HL-60/S4 (cell line): ENCODE results near the gene PTPRN2.

Source experiments
- in situ Hi-C: fragments of 300-500 bp; cut with MboI; formaldehyde crosslinking; loops from 2 replicates; pipeline ENCODE4 v1.14.3; 2022; ENCODE audit warnings: low sequenced_read_pairs

The PTPRN2 gene

DNA sequence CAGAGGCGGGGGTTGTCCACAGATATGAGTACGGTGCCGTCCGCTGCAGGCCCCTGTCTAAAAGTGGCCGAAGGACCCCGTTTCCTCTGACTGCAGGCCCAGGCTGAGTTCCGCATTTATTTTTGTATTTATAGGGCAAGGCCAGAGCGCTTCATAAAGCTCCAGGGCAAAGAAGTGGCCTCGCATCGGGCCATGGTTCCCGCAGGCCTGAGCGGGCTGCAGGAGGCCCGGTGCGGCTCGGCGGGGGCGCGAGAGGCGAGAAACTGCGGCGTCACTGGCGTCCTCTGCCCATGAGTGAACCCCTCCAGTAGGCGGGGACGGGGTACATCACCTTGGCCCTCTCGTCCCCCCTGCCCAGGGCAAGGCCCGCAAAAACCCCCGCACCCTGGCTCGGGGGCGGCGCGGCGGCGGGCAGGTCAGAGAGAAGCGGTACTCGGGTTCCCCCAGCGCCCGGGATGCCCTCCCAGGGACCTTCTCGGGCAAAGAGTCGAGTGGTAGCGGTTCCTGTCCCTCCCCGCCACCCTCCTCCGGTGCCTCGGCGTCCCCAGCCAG lies 895.1 kb downstream of the PTPRN2 start:
- in situ Hi-C loops: no loop called here

DNA sequence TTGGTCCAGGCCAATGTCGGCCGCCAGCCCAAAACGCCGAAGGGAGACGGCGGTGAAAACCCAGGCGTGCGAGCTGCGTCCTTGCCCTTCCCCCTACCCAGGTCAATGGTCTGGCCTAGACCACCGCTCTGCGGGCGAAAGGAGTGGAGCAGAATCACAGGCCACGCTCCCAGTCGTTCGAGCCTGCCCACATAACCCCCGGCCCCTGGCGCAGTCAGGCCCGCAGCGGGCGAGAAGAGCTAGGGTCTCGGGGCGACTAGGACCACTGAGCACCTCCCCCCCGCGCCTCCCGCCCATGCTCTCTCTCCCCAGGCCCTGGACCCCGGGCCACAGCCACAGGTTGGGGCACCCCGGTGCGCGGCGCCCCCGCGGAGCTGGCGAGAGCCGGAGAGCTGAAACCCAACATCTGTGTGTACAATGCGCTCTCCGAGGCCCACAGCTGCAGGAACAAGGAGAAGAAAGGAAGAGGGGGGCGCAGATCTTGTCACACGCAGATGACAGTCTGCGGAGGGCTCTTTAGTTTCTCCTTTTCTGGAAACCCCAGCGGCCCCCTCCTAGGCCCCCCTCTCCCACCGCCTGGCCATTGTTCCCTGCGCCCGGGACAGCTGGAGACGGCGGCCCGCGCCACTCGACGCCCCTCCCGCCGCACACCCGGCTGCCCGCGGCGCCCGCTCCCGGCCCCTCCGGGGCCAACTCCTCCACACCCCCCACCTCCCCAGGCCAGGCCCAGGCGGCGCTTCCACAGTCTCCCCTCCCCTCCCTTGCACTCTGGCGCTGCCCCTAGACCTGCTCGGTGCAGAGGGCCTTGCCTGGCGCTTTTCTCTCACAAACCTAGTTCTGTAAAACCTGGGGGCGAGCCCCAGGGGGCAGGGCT lies 895.8 kb downstream of the PTPRN2 start:
- in situ Hi-C loops: no loop called here

DNA sequence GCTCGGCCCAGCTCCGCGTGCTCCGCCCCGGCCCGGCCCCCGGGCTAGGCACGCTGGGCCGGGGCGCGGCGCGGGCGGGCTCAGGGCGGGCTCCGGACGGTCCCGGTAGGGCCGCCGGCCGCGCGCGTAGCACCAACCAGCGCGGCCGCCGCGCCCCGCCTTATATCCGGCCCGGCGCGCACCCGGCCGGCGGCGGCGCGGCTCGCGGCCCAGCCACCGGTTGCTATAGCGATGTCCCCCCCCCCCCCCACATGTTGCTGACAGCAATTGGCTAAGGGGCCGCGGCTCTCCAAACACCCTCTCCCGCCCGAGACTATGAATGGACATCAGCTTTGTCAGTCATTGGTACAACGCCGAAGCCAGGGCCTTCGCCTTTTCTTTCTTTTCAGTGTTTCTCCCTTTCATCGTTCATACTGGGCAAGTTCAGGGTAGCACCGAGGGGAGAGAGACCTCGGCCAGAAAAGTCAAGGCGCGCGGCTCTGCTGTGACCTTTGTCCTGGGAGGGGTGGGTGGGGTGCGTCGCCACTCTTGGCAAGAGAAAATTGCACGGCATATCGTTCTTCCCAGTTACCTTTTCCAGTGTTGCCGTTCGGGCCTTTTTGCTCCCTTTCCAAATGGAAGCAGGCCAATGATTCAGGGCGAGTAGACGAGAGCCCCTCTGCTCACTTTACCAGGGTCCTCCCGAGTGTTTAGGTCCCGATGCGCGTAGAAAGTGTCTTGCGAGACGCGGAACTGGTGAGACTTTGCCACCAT lies 896.6 kb downstream of the PTPRN2 start:
- in situ Hi-C loops: no loop called here

DNA sequence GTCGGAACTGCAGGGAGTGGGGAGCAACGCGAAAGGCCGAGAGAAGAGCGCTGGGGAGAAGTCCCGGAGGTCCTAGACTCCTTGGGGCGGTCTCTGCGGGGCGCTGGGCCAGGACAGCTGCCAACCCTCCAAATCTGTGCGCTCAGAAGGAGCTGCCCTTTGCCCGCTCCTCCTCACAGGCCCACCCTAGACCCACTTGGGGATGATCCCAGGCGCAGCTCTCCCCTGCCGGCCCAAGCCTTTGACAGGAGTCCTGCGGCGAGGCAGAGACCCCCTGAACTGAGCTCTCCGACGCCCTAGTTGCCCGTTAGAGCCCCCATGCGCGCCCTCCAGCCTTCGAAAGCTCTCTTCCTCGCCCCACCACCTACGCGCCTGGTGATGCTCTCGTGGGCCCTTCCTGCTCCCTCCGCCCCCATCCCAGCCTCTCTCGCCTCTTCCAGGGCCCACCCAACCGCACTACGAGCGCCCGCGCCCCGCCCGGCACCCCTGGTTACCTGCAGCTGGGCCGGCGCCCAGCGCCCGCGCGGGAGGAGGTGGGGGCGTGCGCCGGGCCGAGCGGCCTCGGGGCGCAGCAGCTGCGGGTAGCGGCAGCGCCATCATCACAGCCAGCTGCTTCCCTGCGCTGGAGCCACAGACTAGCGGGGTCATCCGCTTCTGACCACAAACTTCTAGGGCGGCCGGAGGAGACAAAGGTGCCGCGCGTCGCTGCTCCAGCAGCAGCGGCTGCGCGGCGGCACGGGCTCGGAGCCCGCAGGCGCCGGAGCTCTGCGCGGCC lies 897.4 kb downstream of the PTPRN2 start:
- in situ Hi-C loops: no loop called here

DNA sequence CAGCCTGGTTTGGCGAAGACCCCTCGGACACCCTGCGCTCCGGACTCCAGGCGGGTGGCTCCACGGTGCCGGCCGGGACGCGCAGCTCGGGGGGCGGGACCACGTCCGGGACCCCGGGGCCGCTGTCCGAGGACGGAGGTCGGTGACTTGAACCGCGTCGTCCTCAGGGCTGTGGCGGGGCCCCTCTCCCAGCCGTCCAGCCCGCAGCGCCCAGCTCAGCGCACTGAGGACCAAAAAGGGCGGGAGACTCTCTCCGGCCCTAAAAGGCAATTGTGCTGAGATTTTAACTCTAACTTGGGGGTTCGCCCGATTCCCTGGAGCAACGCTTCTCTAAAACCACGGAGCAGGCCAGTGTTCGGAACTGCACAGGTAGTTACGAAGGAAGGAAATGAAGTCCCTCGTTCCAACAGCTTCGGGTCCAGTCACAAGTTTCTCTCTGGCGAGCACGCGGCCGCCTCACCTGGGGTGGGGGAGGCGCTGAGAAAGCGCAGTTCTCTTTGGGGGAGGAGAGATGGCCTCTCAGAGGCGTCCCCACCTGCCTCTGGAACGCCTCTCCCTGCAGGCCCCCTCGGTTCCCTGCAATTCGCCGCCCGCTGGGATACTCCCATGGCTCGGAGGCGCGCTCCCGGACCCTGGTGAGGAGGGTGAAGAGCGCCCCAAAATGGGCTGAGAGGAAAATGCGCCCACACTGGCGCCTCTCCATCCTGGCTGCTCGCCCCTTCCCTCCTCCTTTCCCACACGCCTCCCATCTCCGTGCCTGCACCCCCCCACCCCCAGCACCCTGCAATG lies 898.2 kb downstream of the PTPRN2 start:
- in situ Hi-C loops: no loop called here

DNA sequence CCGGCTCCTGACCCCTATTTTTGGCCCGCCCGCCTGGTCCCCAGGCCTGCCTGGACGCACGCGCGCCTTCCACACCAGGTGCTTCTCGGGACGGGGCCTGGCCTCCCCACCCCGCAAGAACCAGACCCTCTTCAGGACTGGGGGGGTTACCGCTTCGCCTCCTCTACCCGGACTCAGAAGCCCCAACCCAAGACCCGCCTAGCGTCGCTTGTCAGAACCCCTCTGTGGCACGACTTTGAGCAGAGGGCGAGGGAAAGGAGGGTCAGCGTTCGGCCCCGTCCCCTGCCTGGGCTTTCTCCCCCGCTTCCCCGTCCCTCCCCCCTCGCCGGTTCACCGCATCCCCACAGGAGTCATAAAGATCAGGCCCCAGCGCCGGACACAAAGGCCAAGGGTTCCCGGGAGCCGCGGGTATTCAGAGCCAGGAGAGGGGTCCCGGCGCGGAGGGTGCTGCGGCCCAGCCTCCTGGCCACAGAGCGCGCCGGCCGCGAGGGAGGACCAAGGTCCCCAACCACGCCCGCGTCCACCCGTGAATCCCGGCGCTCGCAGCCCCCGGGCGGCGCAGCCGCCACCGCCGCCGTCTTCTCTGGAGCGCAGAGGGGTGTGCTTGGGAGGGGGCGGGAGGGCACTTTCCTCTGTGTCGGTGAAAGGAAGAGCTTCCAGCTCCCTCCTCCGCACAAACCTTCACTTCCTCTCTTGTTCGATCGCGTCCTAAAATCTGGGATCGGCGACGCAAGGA lies 898.9 kb downstream of the PTPRN2 start:
- in situ Hi-C loops: no loop called here

DNA sequence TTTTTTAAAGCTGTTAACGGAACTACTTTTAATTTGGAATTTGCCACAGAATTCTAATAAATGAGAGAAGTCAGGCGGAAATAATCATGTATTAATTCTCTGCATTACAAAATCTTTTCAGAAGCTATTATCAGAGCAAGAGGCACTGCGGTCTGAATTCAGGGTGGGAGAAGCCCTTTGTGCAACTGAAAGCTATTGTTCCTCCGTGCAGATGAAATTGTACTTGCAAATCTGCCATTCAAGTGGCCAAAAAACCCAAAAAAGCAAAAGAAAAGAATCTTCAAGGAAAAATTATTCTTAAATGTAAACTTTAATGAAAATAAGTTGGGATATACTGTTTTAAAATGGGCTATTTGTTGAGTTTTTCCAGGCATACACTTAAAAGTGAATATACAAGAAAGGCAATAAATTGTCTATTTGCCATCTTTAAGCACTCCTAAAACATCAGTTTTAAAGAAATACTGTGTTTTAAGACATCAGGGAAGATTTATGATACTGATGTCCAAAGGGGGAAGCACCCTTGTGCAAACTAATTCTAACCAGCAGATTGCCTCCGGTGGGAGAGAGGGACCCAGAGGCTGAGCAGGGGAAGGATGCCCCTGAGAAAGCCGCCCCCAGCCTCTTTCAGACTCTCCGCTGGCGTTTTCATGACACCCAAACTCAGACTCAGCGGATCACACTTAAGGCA lies 899.6 kb downstream of the PTPRN2 start:
- in situ Hi-C loops: no loop called here

DNA sequence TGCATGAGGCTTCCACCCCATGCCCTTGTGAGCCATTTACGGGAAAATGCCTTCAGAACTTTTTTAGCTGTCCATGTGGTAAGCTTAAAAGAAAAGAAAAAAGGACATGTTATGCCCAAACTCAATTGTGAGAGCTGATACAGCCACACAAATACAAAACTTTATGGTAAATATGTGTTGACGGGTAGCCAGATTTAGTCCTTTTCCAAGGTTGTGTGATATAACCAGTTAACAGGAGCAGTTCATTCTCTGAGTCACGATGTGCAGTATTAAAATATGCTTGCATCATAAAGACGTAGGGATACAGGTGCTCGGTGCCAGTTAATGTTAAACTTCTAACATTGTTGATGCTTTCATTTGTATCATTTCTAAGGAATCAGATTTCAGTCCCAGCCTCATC lies 900.5 kb downstream of the PTPRN2 start:
- in situ Hi-C loops: no loop called here

DNA sequence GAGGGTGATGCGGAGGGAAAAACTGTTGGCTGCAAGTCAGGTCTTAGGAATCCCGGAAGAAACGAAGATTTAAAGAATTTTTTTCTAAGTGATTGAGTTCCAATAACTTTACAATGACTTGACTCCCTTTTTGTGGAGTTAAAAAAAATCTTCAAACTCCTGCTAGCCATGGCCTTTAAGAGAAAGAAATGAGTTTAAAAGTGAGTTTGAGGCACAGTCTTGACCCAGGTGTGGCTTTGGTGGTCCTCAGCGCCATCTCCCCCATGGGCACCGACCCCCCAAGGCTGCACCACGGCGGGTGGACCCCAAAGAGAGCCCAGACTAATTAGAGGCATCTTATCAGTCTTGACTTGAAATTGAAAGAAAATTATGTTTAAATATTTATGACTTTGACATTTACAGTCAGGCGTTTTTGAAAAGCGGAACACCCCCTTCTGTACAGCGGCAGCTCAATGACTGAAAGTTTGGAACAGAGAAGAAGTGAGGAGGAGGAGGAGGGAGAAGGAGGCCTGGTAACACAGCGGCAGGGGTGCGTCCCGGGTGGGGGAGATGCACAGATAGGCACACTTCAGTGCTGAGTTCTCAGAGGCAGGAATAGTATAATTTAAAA lies 901.2 kb downstream of the PTPRN2 start:
- in situ Hi-C loops: no loop called here

DNA sequence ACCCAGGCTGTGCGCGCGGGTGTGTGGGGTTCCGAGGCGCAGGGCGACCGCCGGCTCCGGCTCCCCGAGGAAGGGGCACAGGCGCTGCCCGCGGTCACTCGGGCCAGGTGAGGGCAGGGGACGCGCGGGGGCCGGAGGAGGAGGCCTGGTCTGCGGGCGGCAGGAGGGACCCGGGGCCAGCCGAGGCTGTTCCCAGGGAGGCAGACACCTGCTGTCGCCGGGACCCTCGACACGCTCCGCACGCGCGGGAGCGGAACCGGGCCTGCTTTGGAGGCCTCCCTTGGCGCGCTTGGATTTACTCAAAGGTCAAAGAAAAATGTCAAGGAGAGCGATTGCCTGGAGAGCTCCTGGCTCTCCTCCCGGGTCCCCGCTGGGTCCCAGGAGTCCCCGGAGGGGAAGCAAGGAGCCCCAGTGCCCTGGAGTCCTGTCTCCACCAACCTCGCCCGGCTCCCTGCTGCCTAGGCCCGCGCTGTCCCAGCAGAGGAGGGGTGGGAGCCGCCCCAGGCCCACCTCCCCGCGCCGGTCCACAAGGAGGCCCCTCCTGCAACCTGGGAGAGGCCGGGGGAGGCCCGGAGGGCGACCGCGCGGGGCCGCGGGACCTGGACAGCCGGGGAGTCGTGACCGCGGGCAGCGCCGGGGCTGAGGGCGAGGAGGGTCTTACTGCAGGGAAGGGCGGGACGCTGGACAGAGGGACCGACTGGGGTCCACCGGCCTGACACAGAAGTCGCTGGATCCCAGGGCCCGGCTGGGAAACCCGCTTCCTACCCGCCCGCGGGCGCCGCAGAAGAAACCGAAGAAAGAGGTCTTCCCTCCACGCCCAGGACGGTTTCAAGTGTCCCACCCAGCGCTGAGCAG lies 902.0 kb downstream of the PTPRN2 start:
- in situ Hi-C loops: no loop called here

DNA sequence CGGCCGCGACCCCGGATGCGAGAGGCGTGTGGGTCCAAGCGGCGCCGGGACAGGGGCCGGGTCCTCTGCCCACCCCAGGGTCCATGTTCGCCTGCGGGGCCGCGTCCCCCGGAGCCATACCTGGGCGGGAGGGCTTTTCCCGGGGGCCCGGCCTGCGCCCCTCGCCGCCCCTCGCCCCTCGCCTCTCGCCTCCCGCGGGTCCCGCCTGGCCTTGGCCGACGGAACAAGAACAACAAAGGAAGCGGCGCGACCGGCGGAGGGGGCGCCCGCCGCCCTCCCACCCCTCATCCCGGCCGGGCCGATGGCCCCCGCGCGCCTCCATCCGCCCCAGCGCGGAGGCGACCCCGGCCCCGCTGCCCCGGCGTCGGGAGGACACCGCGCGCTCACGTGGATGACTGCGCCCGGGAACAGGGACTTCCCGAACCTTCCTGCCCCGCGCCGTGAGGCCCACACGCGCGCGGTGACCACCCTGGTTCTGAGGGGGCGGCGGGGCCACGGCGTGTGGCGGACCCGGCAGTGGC lies 902.7 kb downstream of the PTPRN2 start:
- in situ Hi-C loops: no loop called here

DNA sequence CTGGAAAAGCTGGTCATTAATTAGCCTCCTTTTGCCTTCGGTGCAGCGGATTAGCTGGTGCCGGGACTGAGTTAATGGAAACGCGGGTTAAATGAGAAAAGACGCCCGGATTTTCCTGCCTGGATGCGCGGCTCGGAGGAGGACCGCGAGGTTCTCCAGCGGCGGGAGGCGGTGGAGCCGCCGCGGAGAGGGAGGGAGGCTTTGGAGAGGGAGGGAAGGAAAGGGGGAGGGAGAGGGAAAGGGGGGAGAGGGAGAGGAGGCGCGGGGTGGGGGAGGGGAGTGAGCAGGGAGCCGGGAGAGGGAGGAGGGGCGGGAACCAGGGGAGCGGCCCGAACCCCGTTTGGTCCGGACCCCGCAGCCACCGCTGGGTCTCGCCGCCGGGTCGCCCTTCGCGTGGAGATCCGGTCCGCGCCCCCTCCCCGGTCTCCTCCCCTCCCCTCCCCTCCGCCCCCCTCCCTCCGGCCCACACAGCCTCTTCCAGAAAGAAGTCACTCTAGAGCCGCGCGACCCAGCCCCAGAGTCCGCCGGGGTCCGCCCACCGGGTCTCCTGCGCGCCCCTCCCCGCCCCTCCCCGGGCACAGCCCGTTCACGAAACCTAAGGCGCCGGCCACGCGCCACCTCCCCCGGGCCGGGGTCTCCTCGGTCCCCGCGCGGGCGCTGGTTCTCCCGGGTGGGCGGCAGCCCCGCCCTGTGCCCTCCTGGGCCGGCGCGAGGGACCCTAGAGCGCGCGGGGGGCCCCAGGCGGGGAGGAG lies 903.3 kb downstream of the PTPRN2 start:
- in situ Hi-C loops: no loop called here

DNA sequence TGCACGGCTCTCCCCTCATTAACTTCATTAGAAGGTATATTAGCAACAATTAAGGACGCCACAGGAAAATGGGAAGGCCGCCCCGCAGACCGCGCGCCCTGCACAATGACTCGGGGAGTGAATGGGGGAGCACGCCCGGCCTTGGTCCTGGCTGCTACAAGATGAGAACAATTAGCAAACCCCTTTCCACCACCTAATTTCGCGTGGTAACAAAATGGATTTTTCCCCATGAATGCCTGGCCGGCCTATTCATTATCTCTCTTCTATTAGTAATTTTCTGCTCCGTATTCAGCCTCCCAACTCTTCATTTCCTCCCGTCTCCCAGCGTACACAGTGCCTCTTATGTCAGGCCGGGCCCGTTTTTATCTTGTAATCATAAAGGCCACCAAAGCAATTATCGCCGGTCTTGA lies 903.9 kb downstream of the PTPRN2 start:
- in situ Hi-C loops: no loop called here

DNA sequence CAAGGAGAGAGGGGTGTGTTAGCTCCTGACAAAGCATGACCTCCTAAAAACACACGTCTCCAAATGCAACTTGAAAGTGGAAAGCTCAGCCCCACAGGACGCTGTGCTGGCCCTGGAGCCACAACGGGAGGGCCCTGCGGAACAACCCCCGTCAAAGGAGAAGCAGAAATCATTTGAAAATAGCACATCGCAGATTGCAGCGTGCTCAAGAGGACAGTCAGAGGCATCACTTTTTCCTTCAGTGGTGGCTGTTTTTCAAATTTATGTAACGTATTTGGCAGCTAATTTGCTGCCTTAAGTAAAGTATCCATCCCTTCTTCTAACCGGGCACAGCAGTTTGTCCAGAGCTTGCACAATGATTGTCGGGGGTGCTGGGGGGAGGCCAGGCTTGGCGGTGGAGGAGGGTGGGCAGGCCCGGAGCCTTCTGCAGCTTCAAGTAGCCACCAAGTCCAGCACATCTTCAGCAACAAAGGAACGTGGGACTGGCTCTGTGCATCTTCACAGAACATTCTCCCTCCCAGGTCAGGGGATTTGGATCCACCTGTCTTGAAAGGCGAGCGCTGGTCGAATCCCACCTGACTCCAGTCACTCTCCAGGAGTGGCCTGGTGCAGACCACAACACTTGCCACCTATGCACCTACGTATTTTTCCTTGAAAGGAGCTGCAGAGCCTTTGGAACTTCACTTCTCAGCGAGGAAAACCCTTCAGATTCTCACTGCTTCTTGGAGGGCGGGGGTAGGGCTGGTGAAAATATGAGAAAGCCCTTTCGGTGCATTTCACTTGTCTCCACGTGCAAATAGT lies 904.5 kb downstream of the PTPRN2 start:
- in situ Hi-C loops: no loop called here

DNA sequence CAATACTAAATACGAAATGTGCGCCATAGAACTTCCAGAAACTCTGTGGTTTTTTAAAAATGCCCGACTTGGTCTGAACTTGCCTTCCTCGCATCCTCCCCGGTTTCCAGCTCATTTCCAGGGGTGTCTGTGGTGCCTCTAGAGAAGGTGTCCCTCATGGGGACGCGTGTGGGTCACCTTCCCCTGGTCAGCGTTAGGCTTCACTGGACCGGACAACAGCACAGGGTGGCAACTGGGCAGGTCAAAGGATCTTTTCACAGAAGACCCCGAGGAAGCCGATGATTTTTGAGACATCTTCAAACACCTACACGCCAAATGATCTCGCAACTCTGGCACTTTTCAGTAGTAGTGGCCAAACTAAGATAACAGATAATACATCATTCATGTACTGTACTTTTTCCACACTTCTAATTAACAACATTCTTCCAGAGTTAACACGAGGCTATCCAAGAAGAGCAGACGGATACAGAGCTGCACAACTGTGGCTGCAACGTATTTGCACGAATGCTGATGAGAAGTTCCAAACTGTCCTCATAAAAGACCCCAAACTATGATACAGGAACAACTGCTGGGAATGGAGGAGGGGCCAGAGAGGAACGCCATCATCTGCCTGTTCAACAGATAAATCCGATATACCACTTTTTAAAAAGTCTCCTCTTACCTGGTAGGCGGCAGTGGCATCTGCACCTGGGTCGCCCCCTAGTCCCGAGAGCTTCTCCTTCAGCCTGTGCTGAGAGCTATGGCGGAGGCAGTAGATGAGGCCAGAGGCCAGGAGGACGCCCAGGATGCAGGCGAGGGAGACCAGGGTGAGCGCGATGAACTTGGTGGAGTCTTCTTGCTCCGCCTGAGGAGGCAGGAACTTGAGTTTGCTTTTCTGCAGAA lies 905.3 kb downstream of the PTPRN2 start:
- in situ Hi-C loops: no loop called here
